ENCODE measurements around the gene ZFP14. TPM values are rescaled to one million over a fixed set of nuclear protein-coding genes. Genes with fewer than 3 reads are reported as not detected.
"Not testable (repeated sequence)": the region's sequence is repeated elsewhere in the genome, so short reads cannot be mapped to it uniquely, and the experiment has no call there.

The ZFP14 gene
- total RNA-seq, 1 donor from 2014 or later, result 10.4 TPM

GRCh38 chr19:36331353-36332228 lies 47.4 kb downstream of the ZFP14 start:
- Mint-ChIP-seq H3K4me1 (peaks cover 26% of the 10 kb centered on the region), H3K9me3 (peaks cover 8% of the 10 kb centered on the region), H3K4me3 (peak overlapping the region; percentile 86), H3K27ac (peak overlapping the region; percentile 76), H3K27me3 (no peaks in the 10 kb centered on the region), H3K36me3 (ENCODE audit: low read depth) (peaks cover 59% of the 10 kb centered on the region)
- ATAC-seq (ENCODE audit: low read depth) (peak; percentile 99), DNase-seq (peak; percentile 78)
- no peak for TF ChIP-seq CTCF (IDR thresholded peaks at IDR 0.05)
- ChIA-PET POLR2A (no interaction called here), CTCF (no interaction called here)
- intact Hi-C loops (cut with micrococcal nuclease), result loop anchor here (1.0 to 5.0 kb wide), 7 partner anchors 48 to 841 kb away; partner anchors contain the start of genes ZFP14, ZFP82, ZNF420 and ZNF565

- Mint-ChIP-seq H3K36me3 (ENCODE audit: low read depth) (peaks cover 62% of the 10 kb centered on the region), H3K4me1 (peaks cover 26% of the 10 kb centered on the region), H3K27ac (no peak overlapping the region), H3K27me3 (no peaks in the 10 kb centered on the region), H3K9me3 (peaks cover 7% of the 10 kb centered on the region), H3K4me3 (peak overlapping the region; percentile 86)
- CTCF ChIA-PET, result no interaction called here
- TF ChIP-seq CTCF (IDR thresholded peaks at IDR 0.05), result no peak
- no peak for DNase-seq
- POLR2A ChIA-PET, result no interaction called here
- no peak for ATAC-seq (ENCODE audit: low read depth)
- intact Hi-C loops (cut with micrococcal nuclease), result loop anchor here (5.0 kb wide), 3 partner anchors 87 to 842 kb away; partner anchors contain the start of genes ZFP82, ZNF420 and ZNF585A
Observed at GRCh38 chr19:36330216-36330615, 48.8 kb downstream of the ZFP14 start.

GRCh38 chr19:36329534-36329933 lies 49.5 kb downstream of the ZFP14 start:
- DNase-seq; CTCF ChIA-PET; H3K27ac Mint-ChIP-seq; POLR2A ChIA-PET; intact Hi-C loops (cut with micrococcal nuclease); ATAC-seq (ENCODE audit: low read depth); H3K9me3 Mint-ChIP-seq; H3K27me3 Mint-ChIP-seq: not testable (repeated sequence)
- Mint-ChIP-seq H3K4me3 (peak overlapping the region; percentile 49), H3K4me1 (peaks cover 26% of the 10 kb centered on the region), H3K36me3 (ENCODE audit: low read depth) (peaks cover 69% of the 10 kb centered on the region)

- CTCF ChIA-PET; intact Hi-C loops (cut with micrococcal nuclease); H3K27ac Mint-ChIP-seq; H3K4me3 Mint-ChIP-seq; H3K27me3 Mint-ChIP-seq; ATAC-seq (ENCODE audit: low read depth); H3K9me3 Mint-ChIP-seq; DNase-seq; POLR2A ChIA-PET: not testable (repeated sequence)
- Mint-ChIP-seq H3K4me1 (peaks cover 17% of the 10 kb centered on the region), H3K36me3 (ENCODE audit: low read depth) (peaks cover 82% of the 10 kb centered on the region)
Observed at GRCh38 chr19:36326649-36327048, 52.4 kb downstream of the ZFP14 start.

- H3K9me3 Mint-ChIP-seq; intact Hi-C loops (cut with micrococcal nuclease); POLR2A ChIA-PET; ATAC-seq (ENCODE audit: low read depth); H3K27ac Mint-ChIP-seq; H3K27me3 Mint-ChIP-seq; H3K4me1 Mint-ChIP-seq; H3K4me3 Mint-ChIP-seq; CTCF ChIA-PET; DNase-seq: not testable (repeated sequence)
- peaks cover 29% of the 10 kb centered on the region for H3K36me3 Mint-ChIP-seq (ENCODE audit: low read depth)
Observed at GRCh38 chr19:36315164-36315563, 63.8 kb downstream of the ZFP14 start.

- intact Hi-C loops (cut with micrococcal nuclease); CTCF ChIA-PET; H3K27me3 Mint-ChIP-seq; POLR2A ChIA-PET; H3K4me3 Mint-ChIP-seq; DNase-seq; ATAC-seq (ENCODE audit: low read depth); H3K4me1 Mint-ChIP-seq; H3K9me3 Mint-ChIP-seq; H3K27ac Mint-ChIP-seq: not testable (repeated sequence)
- H3K36me3 Mint-ChIP-seq (ENCODE audit: low read depth), result peaks cover 21% of the 10 kb centered on the region
Observed at GRCh38 chr19:36314053-36314452, 64.9 kb downstream of the ZFP14 start.

GRCh38 chr19:36311098-36311760 lies 67.8 kb downstream of the ZFP14 start:
- ATAC-seq (ENCODE audit: low read depth); intact Hi-C loops (cut with micrococcal nuclease); H3K9me3 Mint-ChIP-seq; H3K27me3 Mint-ChIP-seq; H3K27ac Mint-ChIP-seq; H3K4me1 Mint-ChIP-seq; CTCF ChIA-PET; DNase-seq; POLR2A ChIA-PET; H3K4me3 Mint-ChIP-seq: not testable (repeated sequence)
- peaks cover 14% of the 10 kb centered on the region for H3K36me3 Mint-ChIP-seq (ENCODE audit: low read depth)

- H3K4me1 Mint-ChIP-seq; H3K27ac Mint-ChIP-seq; CTCF ChIA-PET; DNase-seq; ATAC-seq (ENCODE audit: low read depth); intact Hi-C loops (cut with micrococcal nuclease); H3K27me3 Mint-ChIP-seq; H3K4me3 Mint-ChIP-seq; H3K9me3 Mint-ChIP-seq; H3K36me3 Mint-ChIP-seq (ENCODE audit: low read depth); POLR2A ChIA-PET: not testable (repeated sequence)
Observed at GRCh38 chr19:36310416-36310990, 68.5 kb downstream of the ZFP14 start.

- POLR2A ChIA-PET; H3K27me3 Mint-ChIP-seq; H3K4me1 Mint-ChIP-seq; DNase-seq; H3K9me3 Mint-ChIP-seq; H3K27ac Mint-ChIP-seq; H3K36me3 Mint-ChIP-seq (ENCODE audit: low read depth); CTCF ChIA-PET; intact Hi-C loops (cut with micrococcal nuclease): not testable (repeated sequence)
- peak; percentile 56 for ATAC-seq (ENCODE audit: low read depth)
- H3K4me3 Mint-ChIP-seq, result peak overlapping the region; percentile 61
Observed at GRCh38 chr19:36309759-36310158, 69.2 kb downstream of the ZFP14 start.

- H3K9me3 Mint-ChIP-seq; H3K27ac Mint-ChIP-seq; ATAC-seq (ENCODE audit: low read depth); intact Hi-C loops (cut with micrococcal nuclease); H3K4me1 Mint-ChIP-seq; DNase-seq; CTCF ChIA-PET; H3K27me3 Mint-ChIP-seq; POLR2A ChIA-PET; H3K36me3 Mint-ChIP-seq (ENCODE audit: low read depth): not testable (repeated sequence)
- H3K4me3 Mint-ChIP-seq, result peak overlapping the region; percentile 61
Observed at GRCh38 chr19:36309309-36309708, 69.7 kb downstream of the ZFP14 start.
